SK-N-SH treated with all-trans-retinoic acid at 6 μM for 48 hours (cell line): ENCODE data around the gene PHF5A.

Experiments
- ATAC-seq: fragments of 200-7000 bp; cut with Tn5 transposase; 3 replicates; pipeline ENCODE4 v1.9.1; 2020; ENCODE audit warnings: mild to moderate bottlenecking, moderate library complexity
- CSRNP3 ChIP-seq: fragments of 250-450 bp; sonication (Bioruptor Pico); IDR thresholded peaks from 2 replicates; pipeline ENCODE4 v1.5.1; 2021; ENCODE audit warnings: mild to moderate bottlenecking, moderate library complexity
- ESRRG ChIP-seq: fragments of 250-450 bp; sonication (Bioruptor Pico); IDR thresholded peaks from 2 replicates; pipeline ENCODE4 v1.6.1; 2021; ENCODE audit warnings: mild to moderate bottlenecking
- GLIS3 ChIP-seq: fragments of 250-450 bp; sonication (Bioruptor Pico); IDR thresholded peaks from 2 replicates; pipeline ENCODE4 v1.5.0; 2020; ENCODE audit warnings: mild to moderate bottlenecking, moderate library complexity
- OSR1 ChIP-seq: fragments of 250-450 bp; sonication (Bioruptor Pico); IDR thresholded peaks from 2 replicates; pipeline ENCODE4 v1.8.0; 2022; ENCODE audit warnings: moderate library complexity, mild to moderate bottlenecking, inconsistent platforms
- PPARA ChIP-seq: fragments of 250-450 bp; sonication (Bioruptor Pico); IDR thresholded peaks from 2 replicates; pipeline ENCODE4 v1.5.0; 2020; ENCODE audit warnings: mild to moderate bottlenecking, borderline replicate concordance
- RARB ChIP-seq: fragments of 250-450 bp; sonication (Bioruptor Pico); IDR thresholded peaks from 2 replicates; pipeline ENCODE4 v1.8.0; 2021; ENCODE audit warnings: mild to moderate bottlenecking, moderate library complexity
- TOX ChIP-seq: fragments of 250-450 bp; sonication (Bioruptor Pico); IDR thresholded peaks from 2 replicates; pipeline ENCODE4 v1.8.0; 2021; ENCODE audit warnings: mild to moderate bottlenecking, moderate library complexity, borderline replicate concordance
- ZC3H10 ChIP-seq: fragments of 250-450 bp; sonication (Bioruptor Pico); IDR thresholded peaks from 2 replicates; pipeline ENCODE4 v1.5.1; 2021; ENCODE audit warnings: mild to moderate bottlenecking, moderate library complexity
- ZFP3 ChIP-seq: fragments of 250-450 bp; sonication (Bioruptor Pico); IDR thresholded peaks from 2 replicates; pipeline ENCODE4 v1.5.0; 2020; ENCODE audit warnings: mild to moderate bottlenecking, moderate library complexity
- ZFP30 ChIP-seq: fragments of 450-650 bp; formaldehyde crosslinking; IDR thresholded peaks from 2 replicates; pipeline ENCODE4 v1.5.0; 2022; ENCODE audit warnings: mild to moderate bottlenecking, moderate library complexity
- ZNF565 ChIP-seq: fragments of 450-650 bp; formaldehyde crosslinking; conservative IDR thresholded peaks from 2 replicates; pipeline ENCODE4 v1.5.0; 2020; ENCODE audit warnings: low read depth, mild to moderate bottlenecking, moderate library complexity
- ZNF70 ChIP-seq: fragments of 450-650 bp; formaldehyde crosslinking; IDR thresholded peaks from 2 replicates; pipeline ENCODE4 v1.5.0; 2020; ENCODE audit warnings: mild to moderate bottlenecking, moderate library complexity
- TF ChIP-seq, protein P1 (sequence below): fragments of 250-450 bp; sonication (Bioruptor Pico); IDR thresholded peaks from 2 replicates; pipeline ENCODE4 v1.5.0; 2020; ENCODE audit warnings: mild to moderate bottlenecking, moderate library complexity
- TF ChIP-seq, protein P2 (sequence below): fragments of 250-450 bp; sonication (Bioruptor Pico); IDR thresholded peaks from 2 replicates; pipeline ENCODE4 v1.8.0; 2021; ENCODE audit warnings: low read depth, mild to moderate bottlenecking, moderate library complexity, borderline replicate concordance

Gene PHF5A

GRCh38 chr22:41446639-41447434, 21.7 kb downstream of the PHF5A start, which contains the start of gene TOB2 (continued):
- TF ChIP-seq, protein P1, sequence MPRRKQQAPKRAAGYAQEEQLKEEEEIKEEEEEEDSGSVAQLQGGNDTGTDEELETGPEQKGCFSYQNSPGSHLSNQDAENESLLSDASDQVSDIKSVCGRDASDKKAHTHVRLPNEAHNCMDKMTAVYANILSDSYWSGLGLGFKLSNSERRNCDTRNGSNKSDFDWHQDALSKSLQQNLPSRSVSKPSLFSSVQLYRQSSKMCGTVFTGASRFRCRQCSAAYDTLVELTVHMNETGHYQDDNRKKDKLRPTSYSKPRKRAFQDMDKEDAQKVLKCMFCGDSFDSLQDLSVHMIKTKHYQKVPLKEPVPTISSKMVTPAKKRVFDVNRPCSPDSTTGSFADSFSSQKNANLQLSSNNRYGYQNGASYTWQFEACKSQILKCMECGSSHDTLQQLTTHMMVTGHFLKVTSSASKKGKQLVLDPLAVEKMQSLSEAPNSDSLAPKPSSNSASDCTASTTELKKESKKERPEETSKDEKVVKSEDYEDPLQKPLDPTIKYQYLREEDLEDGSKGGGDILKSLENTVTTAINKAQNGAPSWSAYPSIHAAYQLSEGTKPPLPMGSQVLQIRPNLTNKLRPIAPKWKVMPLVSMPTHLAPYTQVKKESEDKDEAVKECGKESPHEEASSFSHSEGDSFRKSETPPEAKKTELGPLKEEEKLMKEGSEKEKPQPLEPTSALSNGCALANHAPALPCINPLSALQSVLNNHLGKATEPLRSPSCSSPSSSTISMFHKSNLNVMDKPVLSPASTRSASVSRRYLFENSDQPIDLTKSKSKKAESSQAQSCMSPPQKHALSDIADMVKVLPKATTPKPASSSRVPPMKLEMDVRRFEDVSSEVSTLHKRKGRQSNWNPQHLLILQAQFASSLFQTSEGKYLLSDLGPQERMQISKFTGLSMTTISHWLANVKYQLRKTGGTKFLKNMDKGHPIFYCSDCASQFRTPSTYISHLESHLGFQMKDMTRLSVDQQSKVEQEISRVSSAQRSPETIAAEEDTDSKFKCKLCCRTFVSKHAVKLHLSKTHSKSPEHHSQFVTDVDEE (CRISPR knock-in tag), result no peak
- TF ChIP-seq ZNF565 (CRISPR knock-in tag) (no peak), ZFP30 (no peak), ESRRG (no peak), ZC3H10 (CRISPR knock-in tag) (no peak), ZNF70 (no peak)

- TF ChIP-seq OSR1 (CRISPR knock-in tag) (no peak), TOX (CRISPR knock-in tag) (no peak), ZFP3 (no peak), ZFP30 (no peak), PPARA (CRISPR knock-in tag) (no peak), RARB (CRISPR knock-in tag) (no peak), CSRNP3 (CRISPR knock-in tag) (no peak)
- TF ChIP-seq, protein P1 (CRISPR knock-in tag), result no peak
- TF ChIP-seq, protein P2, sequence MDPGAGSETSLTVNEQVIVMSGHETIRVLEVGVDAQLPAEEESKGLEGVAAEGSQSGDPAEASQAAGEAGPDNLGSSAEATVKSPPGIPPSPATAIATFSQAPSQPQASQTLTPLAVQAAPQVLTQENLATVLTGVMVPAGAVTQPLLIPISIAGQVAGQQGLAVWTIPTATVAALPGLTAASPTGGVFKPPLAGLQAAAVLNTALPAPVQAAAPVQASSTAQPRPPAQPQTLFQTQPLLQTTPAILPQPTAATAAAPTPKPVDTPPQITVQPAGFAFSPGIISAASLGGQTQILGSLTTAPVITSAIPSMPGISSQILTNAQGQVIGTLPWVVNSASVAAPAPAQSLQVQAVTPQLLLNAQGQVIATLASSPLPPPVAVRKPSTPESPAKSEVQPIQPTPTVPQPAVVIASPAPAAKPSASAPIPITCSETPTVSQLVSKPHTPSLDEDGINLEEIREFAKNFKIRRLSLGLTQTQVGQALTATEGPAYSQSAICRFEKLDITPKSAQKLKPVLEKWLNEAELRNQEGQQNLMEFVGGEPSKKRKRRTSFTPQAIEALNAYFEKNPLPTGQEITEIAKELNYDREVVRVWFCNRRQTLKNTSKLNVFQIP (CRISPR knock-in tag), result no peak
Measured at GRCh38 chr22:41446057-41446501, 22.4 kb downstream of the PHF5A start.

GRCh38 chr22:41445129-41446056, 23.1 kb downstream of the PHF5A start:
- TF ChIP-seq GLIS3 (CRISPR knock-in tag) (no peak), ZFP3 (no peak), RARB (CRISPR knock-in tag) (no peak), OSR1 (CRISPR knock-in tag) (no peak)
- TF ChIP-seq, protein P2 (CRISPR knock-in tag), result no peak
- no peak for ATAC-seq

More at GRCh38 chr22:41446057-41446501, 22.4 kb downstream of the PHF5A start:
- ATAC-seq, result no peak
